ENCODE measurements around the gene ANLN. TPM values are rescaled to one million over a fixed set of nuclear protein-coding genes. Genes with fewer than 3 reads are reported as not detected.

Gene ANLN
- total and polyA plus RNA-seq, 2 experiments from 2014 or later = 26.9 to 66.7 TPM

DNA sequence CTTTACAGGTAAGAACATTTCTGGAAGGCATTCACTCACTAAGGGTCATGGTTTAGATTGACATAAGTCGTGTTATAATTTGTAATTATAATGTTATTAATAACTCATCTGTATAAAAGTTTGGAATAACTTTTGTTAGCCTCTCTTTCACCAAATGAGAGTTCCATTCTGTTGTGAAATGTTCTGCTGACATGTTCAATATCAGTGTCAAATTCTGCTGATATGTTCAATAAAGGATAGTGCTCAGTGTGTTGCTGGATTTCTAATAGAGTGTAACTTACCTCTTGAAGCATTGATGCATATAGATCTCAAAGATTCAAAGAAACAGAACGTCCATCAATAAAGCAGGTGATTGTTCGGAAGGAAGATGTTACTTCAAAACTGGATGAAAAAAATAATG, 30.6 kb downstream of the ANLN start:
- H3K79me2 ChIP-seq (replicated peaks; ENCODE audit: insufficient read depth) = no peaks in the 10 kb centered on the region
- DNase-seq (ENCODE audit: low spot score) (no peak), ATAC-seq (no peak)
- Mint-ChIP-seq H3K27me3 (ENCODE audit: insufficient read depth, low read depth, poor library complexity) (no peaks in the 10 kb centered on the region), H3K36me3 (ENCODE audit: low read depth) (peaks cover 64% of the 10 kb centered on the region), H3K27ac (no peak overlapping the region), H3K9me3 (no peaks in the 10 kb centered on the region), H3K4me1 (no peaks in the 10 kb centered on the region), H3K4me3 (no peak overlapping the region)
- H3K36me3 ChIP-seq (ENCODE audit: insufficient read depth) = peaks cover 50% of the 10 kb centered on the region
- H3K4me1 ChIP-seq (ENCODE audit: insufficient read depth) = no peaks in the 10 kb centered on the region
- no peak overlapping the region for H2AFZ ChIP-seq
- TF ChIP-seq JUNB (IDR thresholded peaks at IDR 0.05; ENCODE audit: unreplicated experiment) = no peak
- no peak for TF ChIP-seq POLR2AphosphoS5 (IDR thresholded peaks at IDR 0.05; ENCODE audit: low read depth)
- TF ChIP-seq ZNF114 (CRISPR knock-in tag; IDR thresholded peaks at IDR 0.05) = no peak
- TF ChIP-seq STAT1 (IDR thresholded peaks at IDR 0.05; ENCODE audit: unreplicated experiment) = no peak
- TF ChIP-seq EZH2 (IDR thresholded peaks at IDR 0.05; ENCODE audit: low read depth, unreplicated experiment) = no peak
- no peak for TF ChIP-seq ZNF331 (CRISPR knock-in tag; IDR thresholded peaks at IDR 0.05; ENCODE audit: low read depth)
- TF ChIP-seq ZNF462 (CRISPR knock-in tag; IDR thresholded peaks at IDR 0.05) = no peak
- TF ChIP-seq CTCF (conservative IDR thresholded peaks at IDR 0.05; ENCODE audit: low read depth in 2 of 2) = no peak
- no peak for TF ChIP-seq EZH2phosphoT487 (IDR thresholded peaks at IDR 0.05; ENCODE audit: unreplicated experiment)
- TF ChIP-seq NANOG (IDR thresholded peaks at IDR 0.05; ENCODE audit: borderline replicate concordance) = no peak
- TF ChIP-seq CREB1 (CRISPR knock-in tag; IDR thresholded peaks at IDR 0.05; ENCODE audit: low read depth) = no peak
- TF ChIP-seq, protein P1, sequence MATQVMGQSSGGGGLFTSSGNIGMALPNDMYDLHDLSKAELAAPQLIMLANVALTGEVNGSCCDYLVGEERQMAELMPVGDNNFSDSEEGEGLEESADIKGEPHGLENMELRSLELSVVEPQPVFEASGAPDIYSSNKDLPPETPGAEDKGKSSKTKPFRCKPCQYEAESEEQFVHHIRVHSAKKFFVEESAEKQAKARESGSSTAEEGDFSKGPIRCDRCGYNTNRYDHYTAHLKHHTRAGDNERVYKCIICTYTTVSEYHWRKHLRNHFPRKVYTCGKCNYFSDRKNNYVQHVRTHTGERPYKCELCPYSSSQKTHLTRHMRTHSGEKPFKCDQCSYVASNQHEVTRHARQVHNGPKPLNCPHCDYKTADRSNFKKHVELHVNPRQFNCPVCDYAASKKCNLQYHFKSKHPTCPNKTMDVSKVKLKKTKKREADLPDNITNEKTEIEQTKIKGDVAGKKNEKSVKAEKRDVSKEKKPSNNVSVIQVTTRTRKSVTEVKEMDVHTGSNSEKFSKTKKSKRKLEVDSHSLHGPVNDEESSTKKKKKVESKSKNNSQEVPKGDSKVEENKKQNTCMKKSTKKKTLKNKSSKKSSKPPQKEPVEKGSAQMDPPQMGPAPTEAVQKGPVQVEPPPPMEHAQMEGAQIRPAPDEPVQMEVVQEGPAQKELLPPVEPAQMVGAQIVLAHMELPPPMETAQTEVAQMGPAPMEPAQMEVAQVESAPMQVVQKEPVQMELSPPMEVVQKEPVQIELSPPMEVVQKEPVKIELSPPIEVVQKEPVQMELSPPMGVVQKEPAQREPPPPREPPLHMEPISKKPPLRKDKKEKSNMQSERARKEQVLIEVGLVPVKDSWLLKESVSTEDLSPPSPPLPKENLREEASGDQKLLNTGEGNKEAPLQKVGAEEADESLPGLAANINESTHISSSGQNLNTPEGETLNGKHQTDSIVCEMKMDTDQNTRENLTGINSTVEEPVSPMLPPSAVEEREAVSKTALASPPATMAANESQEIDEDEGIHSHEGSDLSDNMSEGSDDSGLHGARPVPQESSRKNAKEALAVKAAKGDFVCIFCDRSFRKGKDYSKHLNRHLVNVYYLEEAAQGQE (IDR thresholded peaks at IDR 0.05; ENCODE audit: unreplicated experiment) = no peak
- no peak for TF ChIP-seq ETS1 (IDR thresholded peaks at IDR 0.05)
- H3F3A ChIP-seq (replicated peaks; ENCODE audit: low read depth) = no peaks in the 10 kb centered on the region
- no peaks in the 10 kb centered on the region for H3K9me2 ChIP-seq (ENCODE audit: insufficient read depth)
- H3K27ac ChIP-seq (ENCODE audit: low read depth) = no peak overlapping the region
- no peak overlapping the region for H3K4me3 ChIP-seq
- H3K27me3 ChIP-seq (ENCODE audit: insufficient read depth) = no peaks in the 10 kb centered on the region
- H3K4me2 ChIP-seq = no peak overlapping the region
- peaks cover 2% of the 10 kb centered on the region; the same call in 1 of the 2 replicates for H4K20me1 ChIP-seq (replicated peaks; ENCODE audit: insufficient read depth)
